ENCODE results near the gene VWA3B.

The VWA3B gene

GRCh38 chr2:98191883-98192282 is 104.9 kb downstream of the VWA3B start:
- no peak for ATAC-seq
- TF ChIP-seq SNAI2 (CRISPR knock-in tag; IDR thresholded peaks at IDR 0.05) (no peak), TSHZ2 (CRISPR knock-in tag; IDR thresholded peaks at IDR 0.05) (no peak), TOX (CRISPR knock-in tag; IDR thresholded peaks at IDR 0.05; ENCODE audit: borderline replicate concordance) (no peak), POU6F1 (CRISPR knock-in tag; IDR thresholded peaks at IDR 0.05; ENCODE audit: borderline replicate concordance, low read depth) (no peak), ISL1 (CRISPR knock-in tag; IDR thresholded peaks at IDR 0.05) (no peak), GLIS3 (CRISPR knock-in tag; IDR thresholded peaks at IDR 0.05) (no peak), RARB (CRISPR knock-in tag; IDR thresholded peaks at IDR 0.05) (no peak), CSDC2 (CRISPR knock-in tag; IDR thresholded peaks at IDR 0.05) (no peak), PATZ1 (CRISPR knock-in tag; IDR thresholded peaks at IDR 0.05; ENCODE audit: borderline replicate concordance) (no peak), ZFP30 (CRISPR knock-in tag; IDR thresholded peaks at IDR 0.05) (no peak), ZNF565 (CRISPR knock-in tag; conservative IDR thresholded peaks at IDR 0.05; ENCODE audit: low read depth) (no peak), BACH2 (CRISPR knock-in tag; IDR thresholded peaks at IDR 0.05; ENCODE audit: borderline replicate concordance) (no peak), OSR1 (CRISPR knock-in tag; IDR thresholded peaks at IDR 0.05) (no peak), TCF4 (CRISPR knock-in tag; IDR thresholded peaks at IDR 0.05; ENCODE audit: borderline replicate concordance) (no peak), ZC3H10 (CRISPR knock-in tag; IDR thresholded peaks at IDR 0.05) (no peak), ESRRG (CRISPR knock-in tag; IDR thresholded peaks at IDR 0.05) (no peak), CSRNP3 (CRISPR knock-in tag; IDR thresholded peaks at IDR 0.05) (no peak), ZFP3 (CRISPR knock-in tag; IDR thresholded peaks at IDR 0.05) (no peak), ZNF8 (CRISPR knock-in tag; IDR thresholded peaks at IDR 0.05) (no peak)

- no peak for ATAC-seq
- TF ChIP-seq ZC3H10 (CRISPR knock-in tag; IDR thresholded peaks at IDR 0.05) (no peak), ARNTL (CRISPR knock-in tag; IDR thresholded peaks at IDR 0.05; ENCODE audit: borderline replicate concordance, low read depth) (no peak), TOX (CRISPR knock-in tag; IDR thresholded peaks at IDR 0.05; ENCODE audit: borderline replicate concordance) (no peak), TSHZ2 (CRISPR knock-in tag; IDR thresholded peaks at IDR 0.05) (no peak), PATZ1 (CRISPR knock-in tag; IDR thresholded peaks at IDR 0.05; ENCODE audit: borderline replicate concordance) (no peak), CSRNP3 (CRISPR knock-in tag; IDR thresholded peaks at IDR 0.05) (no peak), ZFP30 (CRISPR knock-in tag; IDR thresholded peaks at IDR 0.05) (no peak), ISL1 (CRISPR knock-in tag; IDR thresholded peaks at IDR 0.05) (no peak), ZNF565 (CRISPR knock-in tag; conservative IDR thresholded peaks at IDR 0.05; ENCODE audit: low read depth) (no peak), GLIS3 (CRISPR knock-in tag; IDR thresholded peaks at IDR 0.05) (no peak), ZNF70 (CRISPR knock-in tag; IDR thresholded peaks at IDR 0.05) (no peak), PPARA (CRISPR knock-in tag; IDR thresholded peaks at IDR 0.05; ENCODE audit: borderline replicate concordance) (no peak), SNAI2 (CRISPR knock-in tag; IDR thresholded peaks at IDR 0.05) (no peak), CREB5 (CRISPR knock-in tag; IDR thresholded peaks at IDR 0.05; ENCODE audit: low read depth) (no peak)
These were observed 114.6 kb downstream of the VWA3B start for GRCh38 chr2:98201576-98201975.

Measured in SK-N-SH treated with all-trans-retinoic acid at 6 μM for 48 hours (cell line).